DMS153 treated with DMSO at 0.1 percent for 48 hours (cell line): ENCODE measurements around the gene PDE3A.
"Not testable (repeated sequence)": the region's sequence is repeated elsewhere in the genome, so short reads cannot be mapped to it uniquely, and the experiment has no call there.

Experiments used
- DNase-seq: peaks from one replicate; lab custom pipeline; 2025; ENCODE audit not compliant: unreplicated experiment; lab: John Stamatoyannopoulos, UW

PDE3A gene

DNA sequence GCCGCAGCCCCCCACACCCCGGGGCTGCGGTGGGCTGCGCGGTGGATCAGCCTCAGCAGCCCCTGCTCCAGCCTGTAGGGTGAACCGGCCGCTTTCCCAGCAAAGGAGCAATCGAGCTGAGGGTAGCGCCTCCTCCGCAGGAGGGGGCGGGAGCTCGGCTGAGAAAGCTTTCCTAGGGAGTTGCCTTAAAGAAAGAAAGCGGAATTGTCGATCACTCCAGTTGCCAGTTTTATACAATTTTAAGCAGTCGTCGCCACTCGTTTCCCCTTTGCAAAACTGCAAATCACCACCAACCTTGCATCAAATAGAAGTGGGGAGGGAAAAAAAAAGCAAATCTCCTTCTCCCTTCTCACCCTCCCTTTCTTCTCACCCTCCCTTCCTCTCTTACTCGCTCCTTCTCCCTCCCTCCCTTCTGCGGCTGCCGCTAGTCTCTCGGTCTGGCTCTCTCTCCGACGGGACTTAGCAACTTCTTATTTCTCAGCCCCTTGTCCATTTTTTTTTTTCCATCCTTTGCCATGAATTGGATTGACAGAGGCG is at the start of gene PDE3A:
Gene PDE3A (plus strand): TSS at position 424 of the 537 bp plus-strand sequence. CDS start 748 bp downstream, outside the sequence.
- no peak for DNase-seq

DNA sequence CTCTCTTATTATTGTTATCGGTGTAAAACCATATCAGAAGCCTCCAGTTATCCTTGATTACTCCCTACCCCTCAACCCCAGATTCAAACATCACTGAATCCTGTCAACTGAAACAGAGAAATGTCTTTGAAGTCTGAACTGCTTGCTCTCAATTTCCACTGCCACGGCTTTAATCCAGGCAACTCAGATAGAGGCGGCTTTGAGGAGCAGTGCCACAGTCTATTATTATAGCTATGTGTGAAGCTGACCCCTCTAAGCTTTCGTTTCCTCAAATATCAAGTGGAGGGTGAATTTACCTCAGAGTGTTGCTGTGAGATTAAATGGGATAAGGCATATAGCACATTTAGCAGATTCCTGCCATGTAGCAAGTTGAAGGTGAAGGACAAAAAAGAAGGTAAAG is 49.0 kb upstream of the PDE3A start:
- no peak for DNase-seq

DNA sequence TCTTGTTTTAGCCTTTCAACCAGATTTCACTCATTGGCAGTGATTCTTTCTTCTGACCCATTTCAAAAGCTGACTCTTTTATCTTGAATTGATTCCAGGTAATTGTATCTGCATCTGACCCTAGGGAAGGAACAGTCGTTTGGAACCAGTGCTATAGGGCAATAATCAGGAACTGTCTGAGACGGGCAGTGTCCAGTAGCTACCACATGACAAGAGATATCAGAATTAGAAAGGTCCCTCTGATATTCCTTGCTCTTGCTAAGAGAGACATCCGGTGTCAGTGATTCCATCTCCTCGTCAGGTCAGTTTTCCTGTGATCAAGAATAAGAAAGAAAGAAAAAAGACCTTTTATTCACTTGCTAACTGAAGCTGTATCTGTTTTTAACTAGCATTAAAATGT is 47.8 kb upstream of the PDE3A start:
- DNase-seq = no peak

DNA sequence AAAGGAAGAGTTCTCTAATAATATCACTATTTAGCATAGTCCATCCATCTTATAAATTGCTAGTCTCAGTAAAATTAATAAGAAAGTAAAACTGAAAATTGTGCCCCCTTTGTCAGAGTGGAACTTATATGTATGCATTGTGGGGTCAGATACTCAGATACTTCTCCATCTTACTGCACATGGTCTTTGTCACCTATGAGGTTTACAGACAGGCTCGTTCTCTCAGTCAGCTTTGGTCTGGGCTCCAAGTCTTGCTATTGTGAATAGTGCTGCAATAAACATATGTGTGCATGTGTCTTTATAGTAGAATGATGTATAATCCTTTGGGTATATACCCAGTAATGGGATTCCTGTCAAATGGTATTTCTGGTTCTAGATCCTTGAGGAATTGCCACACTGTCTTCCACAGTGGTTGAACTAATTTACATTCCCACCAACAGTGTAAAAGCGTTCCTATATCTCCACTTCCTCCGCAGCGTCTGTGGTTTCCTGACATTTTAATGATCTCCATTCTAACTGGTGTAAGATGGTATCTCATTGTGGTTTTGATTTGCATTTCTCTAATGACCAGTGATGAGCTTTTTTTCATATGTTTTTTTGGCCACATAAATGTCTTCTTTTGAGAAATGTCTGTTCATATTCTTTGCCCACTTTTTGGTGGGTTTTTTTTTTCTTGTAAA is 37.4 kb upstream of the PDE3A start:
- not testable (repeated sequence) for DNase-seq

DNA sequence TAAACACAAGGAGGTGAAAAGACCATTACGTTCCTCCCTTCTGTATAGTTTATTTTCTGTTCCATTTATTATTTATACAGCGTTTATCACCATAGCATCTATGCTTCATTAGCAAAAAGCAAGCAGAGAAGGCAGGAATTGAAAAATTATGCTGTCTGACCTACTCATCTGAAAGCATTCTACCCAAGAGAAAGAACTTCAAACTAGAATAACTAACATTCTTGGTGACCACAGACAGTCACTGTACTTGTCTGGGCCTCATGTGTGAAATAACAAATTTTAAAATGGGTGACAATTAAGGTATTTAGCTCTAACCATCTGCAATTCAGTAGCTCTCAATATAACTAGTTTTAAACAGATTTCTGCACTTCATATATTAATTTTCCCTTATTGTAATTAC is 29.3 kb upstream of the PDE3A start:
- DNase-seq = no peak

DNA sequence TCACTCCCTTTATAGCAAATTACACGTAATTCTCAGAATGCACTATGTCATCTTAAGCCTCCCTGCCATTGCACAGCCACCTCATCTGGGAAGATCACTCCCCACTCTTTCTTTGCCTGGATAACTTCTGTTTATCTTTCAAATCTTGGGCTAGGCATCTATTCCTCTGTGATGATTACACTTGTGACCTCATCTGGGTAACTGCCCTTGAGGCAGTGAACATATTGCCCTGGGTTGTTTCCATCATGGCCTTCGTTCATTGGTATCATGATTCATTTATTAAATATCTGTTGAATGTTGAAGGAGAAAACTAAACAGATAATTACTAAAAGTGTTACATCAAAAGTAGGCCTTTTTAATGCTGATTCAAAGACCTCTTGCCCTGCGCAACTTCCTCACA is 26.2 kb upstream of the PDE3A start:
- no peak for DNase-seq

DNA sequence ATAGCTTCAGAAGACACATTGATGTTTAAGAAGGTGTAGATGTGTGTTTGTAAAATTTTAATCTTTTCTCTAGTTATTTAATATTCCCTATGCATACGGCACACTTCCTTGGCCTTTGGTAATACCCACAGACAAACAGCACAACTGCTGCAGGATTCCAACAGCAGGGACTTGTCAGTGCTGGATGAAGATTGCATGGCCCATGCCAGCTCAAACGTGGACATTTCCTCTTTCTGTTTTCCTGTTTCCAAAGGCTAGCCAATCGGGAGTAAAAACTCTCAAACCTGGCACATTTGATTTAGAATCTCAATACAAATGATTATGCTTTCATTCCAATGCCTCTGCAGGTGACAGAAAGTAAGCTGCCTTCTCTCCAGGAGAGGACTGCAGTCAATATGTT is 22.5 kb upstream of the PDE3A start:
- no peak for DNase-seq

DNA sequence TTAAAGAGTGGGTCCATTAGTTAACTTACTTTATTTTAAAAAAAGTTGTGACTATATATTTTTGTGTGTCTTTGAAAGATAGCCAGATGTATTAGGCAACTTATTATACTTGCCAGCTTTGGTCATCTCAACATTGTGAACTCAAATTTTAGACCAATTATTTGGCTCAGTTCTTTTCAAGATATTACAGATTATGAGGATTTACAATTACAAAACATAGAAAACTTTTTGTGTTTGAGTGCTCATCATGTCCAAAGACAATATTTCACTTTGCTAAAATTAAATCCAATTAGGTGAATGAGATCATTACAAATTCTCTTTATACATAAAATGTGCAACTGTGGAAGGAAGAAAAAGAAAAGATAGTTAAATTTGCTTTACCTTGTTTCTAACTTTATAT is 18.3 kb upstream of the PDE3A start:
- no peak for DNase-seq

DNA sequence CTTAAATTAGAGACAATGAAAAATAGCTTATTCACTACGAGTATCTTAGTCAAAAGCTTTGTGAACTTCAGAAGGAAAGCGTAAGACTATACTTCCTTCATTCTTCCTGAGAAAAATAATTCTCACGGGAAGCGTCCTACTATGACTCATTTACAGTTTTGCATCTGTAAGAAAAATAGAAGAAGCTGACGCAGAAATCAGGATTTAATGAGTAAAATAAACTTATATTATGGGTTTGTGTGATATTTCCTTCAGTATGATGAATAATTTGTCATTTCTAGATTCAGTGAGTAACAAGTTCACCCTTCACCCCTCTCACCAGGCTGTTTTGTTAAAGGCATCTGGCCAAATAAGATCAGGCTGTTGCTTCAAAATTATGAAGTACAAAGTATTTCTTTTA is 17.8 kb upstream of the PDE3A start:
- DNase-seq = no peak

DNA sequence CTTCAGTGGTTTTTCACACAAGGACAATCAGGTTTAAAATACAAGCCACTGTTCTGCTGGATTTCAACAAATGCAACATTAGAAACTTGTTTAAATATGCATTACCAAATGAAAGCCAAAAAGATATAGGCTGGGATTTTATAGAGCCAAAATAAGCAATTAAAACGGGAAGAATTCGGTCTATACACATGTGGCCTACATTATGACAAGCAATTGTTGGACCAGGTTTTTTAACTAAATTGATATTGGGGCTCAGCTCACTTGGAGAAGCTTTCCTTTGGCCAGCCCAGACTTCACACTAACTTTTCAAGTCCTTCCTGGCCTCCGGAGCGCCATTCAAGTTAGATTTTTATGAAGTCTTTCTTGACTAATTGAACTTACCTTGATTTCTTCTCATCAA is 16.9 kb upstream of the PDE3A start:
- no peak for DNase-seq

DNA sequence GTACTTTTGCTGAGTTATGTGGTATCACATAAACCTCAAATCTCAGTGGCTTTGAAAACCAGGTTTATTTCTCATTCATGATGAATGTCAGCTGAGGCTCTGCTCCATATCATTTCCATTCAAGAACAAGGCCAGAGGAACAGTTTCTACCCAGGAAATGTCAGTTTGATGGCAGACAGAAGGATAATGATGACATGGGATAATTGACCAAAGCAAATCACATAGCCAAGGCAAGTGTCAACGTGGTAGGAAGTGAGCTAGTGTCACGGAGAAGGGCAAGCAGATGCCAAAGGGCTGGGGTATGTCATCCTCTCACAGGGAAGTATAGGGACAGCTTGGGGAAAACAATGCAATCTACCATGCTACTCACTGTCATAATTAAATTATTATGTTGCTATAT is 12.3 kb upstream of the PDE3A start:
- no peak for DNase-seq

DNA sequence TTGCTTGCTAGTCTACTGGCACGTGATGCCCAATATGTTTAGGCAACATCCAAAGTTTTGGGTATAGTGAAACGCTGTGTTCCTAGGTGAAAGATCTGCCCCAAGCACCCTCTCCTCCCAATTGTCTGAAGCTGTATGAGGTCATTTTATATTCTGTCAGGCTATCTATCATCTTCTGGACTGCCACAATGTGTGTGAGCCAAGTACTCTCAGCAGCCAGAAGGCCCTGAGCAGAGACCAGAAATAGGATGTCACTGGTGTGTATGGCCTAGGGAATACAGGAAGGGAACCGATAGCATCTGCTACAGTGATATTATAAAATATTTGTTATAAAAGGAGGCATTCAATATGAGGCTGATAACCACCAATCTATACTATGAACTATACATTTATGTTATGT is 7.9 kb upstream of the PDE3A start:
- no peak for DNase-seq

DNA sequence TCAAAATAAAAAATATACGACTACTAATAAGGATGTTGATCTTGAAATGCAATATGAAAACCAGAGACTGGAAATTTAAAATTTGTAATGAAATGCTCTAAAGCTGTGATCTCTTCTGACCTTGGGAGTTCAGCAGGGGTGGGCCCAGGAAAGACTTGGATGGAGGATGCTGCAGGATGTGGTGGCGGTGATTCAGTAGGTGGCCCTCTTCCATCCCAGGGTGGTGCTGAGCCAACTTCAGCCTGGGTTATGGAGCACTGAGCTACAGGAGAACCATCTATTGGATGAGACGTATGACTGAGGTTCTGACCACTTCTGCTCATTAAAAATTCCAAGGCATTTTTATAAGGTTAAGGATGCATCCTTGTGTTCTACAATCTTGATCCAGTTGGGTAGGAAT is 6.9 kb upstream of the PDE3A start:
- no peak for DNase-seq

DNA sequence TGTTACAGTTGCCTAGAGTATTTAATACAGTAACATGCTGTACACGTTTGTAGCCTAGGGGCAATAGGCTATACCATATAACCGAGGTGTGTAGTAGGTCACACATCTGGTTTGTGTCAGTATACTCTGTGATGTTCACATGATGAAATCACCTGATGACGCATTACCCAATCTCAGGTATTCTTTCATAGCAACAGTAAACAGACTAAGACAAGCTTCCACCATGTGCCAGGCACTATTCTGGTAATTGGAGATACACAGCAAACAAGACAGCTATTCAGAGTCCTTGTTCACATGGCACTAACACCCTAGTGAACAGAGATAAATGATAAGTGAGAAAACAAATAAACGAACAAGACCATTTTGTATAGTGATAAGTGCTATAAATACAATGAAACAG is 3.8 kb upstream of the PDE3A start:
- DNase-seq = peak; percentile 5

DNA sequence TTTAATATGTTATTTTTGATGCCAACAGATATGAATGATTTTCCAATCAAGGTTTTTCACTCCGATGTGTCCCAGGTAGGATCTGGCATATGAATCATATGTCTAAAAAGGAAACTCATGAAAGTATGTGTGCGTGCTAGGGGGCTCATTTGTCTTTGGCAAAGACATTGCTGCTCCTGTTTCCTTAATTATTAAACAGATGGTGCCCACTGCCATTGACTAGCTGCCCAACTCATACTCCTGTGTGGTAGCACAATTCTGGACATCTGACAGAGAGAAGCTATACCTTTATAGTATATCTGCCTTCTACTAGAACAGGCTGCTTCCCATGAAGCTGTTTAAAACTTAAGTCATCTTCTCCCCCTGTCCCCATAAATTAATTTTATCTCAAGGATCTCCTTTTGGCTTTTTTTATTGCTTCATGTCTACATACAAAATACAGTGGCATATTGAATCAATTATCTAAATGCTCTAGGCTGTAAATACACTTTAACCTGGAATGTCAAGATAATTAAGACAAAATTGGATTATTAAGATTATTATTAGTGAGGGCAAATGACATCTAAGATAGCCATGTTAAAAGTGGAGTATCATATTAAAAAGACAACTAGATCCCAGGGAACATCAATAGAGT is 1.4 kb upstream of the PDE3A start:
- no peak for DNase-seq

DNA sequence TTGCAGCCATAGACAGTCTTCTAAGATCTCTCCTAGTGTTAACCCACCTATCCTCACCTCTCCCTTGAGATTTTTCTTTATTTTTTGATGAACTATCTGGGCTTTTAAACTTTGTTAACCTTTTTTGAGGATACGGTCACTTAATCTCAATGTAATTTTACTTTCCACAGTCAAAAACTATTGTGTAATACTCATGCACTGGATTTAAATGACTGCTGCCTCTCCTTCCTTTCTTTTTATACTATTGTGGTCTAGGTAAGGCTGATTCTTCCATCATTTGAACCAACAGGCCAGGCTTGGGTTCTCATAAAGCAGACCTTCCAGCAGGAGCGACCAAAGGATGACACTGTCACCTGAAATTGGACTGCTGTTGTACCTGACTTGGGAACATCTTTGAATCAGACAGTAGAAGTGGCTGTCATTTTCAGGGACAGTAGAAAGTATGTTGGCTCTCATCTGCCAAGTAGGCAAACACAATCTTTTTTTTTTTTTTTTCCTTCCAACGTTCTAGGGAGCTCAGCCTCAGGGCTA is 689 bp upstream of the PDE3A start:
- DNase-seq = no peak

DNA sequence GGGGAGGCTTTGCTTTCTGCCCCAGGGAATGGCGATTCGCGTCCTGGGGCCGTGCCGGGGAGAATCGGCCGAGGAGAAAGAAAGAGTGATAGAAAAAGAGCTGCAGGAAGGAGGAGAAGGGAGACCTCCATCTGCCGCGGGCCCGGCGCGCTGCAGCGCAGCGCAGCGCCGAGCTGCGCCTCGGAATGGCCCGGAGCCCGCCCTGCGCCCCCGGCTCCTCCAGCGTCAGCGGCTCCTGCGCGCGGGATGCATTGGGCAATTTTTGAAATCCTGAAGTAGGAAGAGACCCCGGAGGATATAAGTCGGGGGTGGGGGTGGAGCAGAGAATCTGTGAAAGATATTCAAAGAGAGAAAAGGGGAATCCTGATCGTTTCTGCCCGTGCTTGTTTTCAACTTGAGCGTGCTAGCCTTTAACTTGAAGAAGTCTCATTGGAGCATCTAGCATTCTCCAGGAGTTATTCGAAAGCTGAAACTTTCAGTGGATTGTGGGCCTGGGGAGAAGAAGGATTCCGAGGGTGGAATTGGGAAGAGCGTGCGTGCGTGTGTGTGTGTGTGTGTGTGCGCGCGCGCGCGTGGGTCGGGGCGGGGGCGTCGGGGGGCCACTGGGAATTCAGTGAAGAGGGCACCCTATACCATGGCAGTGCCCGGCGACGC is 441 bp downstream of the PDE3A start:
- no peak for DNase-seq

DNA sequence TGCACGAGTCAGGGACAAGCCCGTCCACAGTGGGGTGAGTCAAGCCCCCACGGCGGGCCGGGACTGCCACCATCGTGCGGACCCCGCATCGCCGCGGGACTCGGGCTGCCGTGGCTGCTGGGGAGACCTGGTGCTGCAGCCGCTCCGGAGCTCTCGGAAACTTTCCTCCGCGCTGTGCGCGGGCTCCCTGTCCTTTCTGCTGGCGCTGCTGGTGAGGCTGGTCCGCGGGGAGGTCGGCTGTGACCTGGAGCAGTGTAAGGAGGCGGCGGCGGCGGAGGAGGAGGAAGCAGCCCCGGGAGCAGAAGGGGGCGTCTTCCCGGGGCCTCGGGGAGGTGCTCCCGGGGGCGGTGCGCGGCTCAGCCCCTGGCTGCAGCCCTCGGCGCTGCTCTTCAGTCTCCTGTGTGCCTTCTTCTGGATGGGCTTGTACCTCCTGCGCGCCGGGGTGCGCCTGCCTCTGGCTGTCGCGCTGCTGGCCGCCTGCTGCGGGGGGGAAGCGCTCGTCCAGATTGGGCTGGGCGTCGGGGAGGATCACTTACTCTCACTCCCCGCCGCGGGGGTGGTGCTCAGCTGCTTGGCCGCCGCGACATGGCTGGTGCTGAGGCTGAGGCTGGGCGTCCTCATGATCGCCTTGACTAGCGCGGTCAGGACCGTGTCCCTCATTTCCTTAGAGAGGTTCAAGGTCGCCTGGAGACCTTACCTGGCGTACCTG is 1.1 kb downstream of the PDE3A start:
- no peak for DNase-seq

DNA sequence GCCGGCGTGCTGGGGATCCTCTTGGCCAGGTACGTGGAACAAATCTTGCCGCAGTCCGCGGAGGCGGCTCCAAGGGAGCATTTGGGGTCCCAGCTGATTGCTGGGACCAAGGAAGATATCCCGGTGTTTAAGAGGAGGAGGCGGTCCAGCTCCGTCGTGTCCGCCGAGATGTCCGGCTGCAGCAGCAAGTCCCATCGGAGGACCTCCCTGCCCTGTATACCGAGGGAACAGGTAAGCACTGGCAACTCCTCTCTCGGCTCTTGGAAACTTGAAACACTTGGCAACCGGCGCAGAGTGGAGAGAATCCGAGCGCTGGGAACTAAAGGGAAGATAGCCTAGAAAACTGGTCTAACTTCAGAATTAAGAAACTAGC is 1.7 kb downstream of the PDE3A start:
- DNase-seq = no peak

DNA sequence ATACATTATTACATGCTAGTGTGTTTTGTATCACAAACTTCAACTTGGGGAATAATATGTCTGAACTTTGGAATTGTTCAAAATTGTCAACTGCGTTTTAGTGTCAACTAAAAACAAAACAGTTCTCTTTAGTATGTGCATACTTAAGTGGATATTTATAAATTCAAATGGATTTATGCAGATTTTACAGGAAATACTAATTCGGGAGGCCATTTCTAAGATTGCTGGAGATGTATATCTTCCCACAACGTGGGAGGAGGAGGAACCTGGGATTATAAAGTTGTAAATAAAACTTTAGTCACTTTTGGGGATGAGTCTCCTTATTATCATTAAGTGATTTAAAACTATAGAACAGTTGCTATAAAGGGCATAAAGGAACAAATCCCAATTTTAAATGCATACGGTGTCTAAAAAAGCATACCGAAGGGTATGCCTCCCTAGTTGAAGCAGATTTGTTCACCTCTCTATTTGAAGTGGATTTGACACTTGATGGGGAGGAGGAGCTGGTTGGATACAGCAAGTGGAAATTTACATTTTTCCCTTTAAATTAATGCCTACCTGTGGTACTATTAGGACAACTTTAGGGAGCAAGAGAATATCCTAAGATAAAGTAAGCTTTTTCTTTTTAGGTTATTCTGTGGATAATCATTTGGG is 2.7 kb downstream of the PDE3A start:
- DNase-seq = no peak
